ENCODE results near the gene ENDOD1.
"Not testable (repeated sequence)": the region's sequence is repeated elsewhere in the genome, so short reads cannot be mapped to it uniquely, and the experiment has no call there.

The ENDOD1 gene

DNA sequence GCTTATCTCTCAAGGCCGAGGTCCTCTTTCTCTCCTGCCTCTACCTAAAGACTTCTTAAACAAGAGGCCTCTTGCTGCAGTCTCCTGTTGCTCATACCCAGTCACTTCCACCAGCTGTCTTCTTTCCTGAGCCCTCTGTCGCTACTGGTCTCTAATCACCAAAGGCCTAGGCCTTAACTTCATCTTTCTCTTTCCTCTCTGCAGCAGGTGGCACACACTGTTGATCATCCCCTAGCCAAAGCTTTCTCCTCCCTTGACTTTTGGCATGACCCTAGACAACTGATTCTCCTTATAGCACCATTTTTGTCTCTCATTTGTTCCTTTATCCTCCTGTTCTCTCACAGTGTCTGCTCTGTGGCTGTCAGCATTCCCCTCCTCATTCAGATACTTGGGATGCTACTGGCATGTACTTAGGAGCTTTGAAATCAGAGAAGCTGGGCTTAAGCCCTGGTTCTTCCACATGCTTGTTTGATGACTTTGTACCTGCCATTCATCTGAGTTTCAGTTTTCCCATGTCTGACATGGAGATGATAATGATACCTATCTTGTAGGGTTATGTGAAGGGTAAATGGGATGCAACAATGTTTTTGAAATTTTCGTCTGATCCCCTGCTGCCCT lies 22.4 kb downstream of the ENDOD1 start:
- no peaks in the 10 kb centered on the region for H3K9me3 ChIP-seq (ENCODE audit: control insufficient read depth, low read length)
- H3K9ac ChIP-seq (ENCODE audit: low read length), result no peak overlapping the region
- no peaks in the 10 kb centered on the region for H3K27me3 ChIP-seq (ENCODE audit: control insufficient read depth, insufficient read depth, low read length)
- H3K36me3 ChIP-seq (ENCODE audit: control insufficient read depth, insufficient read depth, low read length), result no peaks in the 10 kb centered on the region
- H3K4me3 ChIP-seq (ENCODE audit: low read length), result no peak overlapping the region
- H3K4me1 ChIP-seq (ENCODE audit: control insufficient read depth, insufficient read depth, low read length), result peaks cover 15% of the 10 kb centered on the region

DNA sequence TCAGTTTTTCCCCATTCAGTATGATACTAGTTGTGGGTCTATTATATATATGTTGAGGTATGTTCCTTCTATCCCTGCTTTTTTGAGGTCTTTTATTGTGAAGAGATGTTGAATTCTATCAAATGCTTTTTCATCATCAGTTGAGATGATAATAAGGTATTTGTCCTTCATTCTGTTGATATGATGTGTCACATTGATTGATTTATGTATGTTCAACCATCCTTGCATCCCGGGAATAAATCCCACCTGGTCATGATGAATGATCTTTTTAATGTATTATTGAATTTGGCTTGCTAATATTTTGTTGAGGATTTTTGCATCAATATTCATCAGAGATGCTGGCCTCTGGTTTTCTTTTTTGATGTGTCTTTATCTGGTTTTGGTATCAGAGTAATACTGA lies 26.0 kb downstream of the ENDOD1 start:
- Histone ChIP-seq H3K27me3 (ENCODE audit: control insufficient read depth, insufficient read depth, low read length) (no peaks in the 10 kb centered on the region), H3K4me1 (ENCODE audit: control insufficient read depth, insufficient read depth, low read length) (no peaks in the 10 kb centered on the region), H3K9me3 (ENCODE audit: control insufficient read depth, low read length) (no peaks in the 10 kb centered on the region), H3K4me3 (ENCODE audit: low read length) (no peak overlapping the region), H3K36me3 (ENCODE audit: control insufficient read depth, insufficient read depth, low read length) (no peaks in the 10 kb centered on the region), H3K9ac (ENCODE audit: low read length) (no peak overlapping the region)

DNA sequence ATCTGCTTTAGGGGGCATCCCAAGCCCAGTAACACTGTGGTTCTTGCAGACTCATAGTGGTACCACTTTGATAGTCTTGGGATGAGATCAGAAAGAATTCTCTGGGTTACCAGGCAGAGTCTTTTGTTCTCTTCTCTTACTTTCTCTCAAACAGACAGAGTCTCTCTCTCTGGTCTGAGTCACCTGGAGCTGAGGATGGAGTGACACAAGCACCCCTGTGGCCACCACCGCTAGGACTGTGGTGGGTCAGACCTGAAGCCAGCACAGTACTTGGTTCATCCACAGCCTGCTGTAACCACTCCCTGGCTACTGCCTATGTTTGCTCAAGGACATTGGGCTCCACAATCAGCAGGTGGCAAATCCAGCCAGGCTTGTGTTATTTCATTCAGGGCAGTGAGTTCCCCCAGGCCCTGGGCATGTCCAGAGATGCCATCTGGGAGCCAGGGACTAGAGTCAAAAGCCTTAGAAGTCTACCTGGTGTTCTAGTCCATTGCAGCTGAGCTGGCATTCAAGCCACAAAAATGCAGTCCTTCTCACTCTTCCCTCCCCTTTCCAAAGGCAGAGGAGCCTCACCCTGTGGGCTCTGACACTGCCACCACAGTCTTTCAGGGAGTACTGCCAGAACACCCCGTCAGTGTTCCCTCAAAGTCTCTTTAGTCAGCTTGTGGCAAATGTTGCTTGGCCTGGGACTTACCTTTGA lies 29.9 kb downstream of the ENDOD1 start:
- Histone ChIP-seq H3K36me3 (ENCODE audit: control insufficient read depth, insufficient read depth, low read length) (no peaks in the 10 kb centered on the region), H3K4me3 (ENCODE audit: low read length) (no peak overlapping the region), H3K27me3 (ENCODE audit: control insufficient read depth, insufficient read depth, low read length) (no peaks in the 10 kb centered on the region), H3K4me1 (ENCODE audit: control insufficient read depth, insufficient read depth, low read length) (no peaks in the 10 kb centered on the region), H3K9me3 (ENCODE audit: control insufficient read depth, low read length) (no peaks in the 10 kb centered on the region), H3K9ac (ENCODE audit: low read length) (no peak overlapping the region)

DNA sequence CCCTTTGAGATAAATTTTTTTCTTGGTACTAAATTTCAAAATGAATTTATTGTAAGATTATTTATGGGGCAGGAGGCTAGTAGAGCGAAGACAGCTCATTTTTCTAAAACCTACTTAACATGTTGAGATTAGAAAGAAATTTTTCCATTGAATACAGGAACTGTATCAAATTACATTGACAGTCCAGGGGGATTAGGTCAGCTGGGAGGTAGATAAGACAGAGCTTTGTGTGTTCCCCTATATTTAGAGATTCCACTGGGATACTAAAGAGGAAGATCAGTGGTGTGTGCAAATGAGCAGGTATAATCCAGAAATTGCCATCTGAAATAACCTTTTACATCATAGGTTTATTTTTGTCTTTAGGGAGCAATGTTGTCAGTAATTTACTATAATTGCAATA lies 32.1 kb downstream of the ENDOD1 start:
- no peaks in the 10 kb centered on the region for H3K27me3 ChIP-seq (ENCODE audit: control insufficient read depth, insufficient read depth, low read length)
- no peaks in the 10 kb centered on the region for H3K36me3 ChIP-seq (ENCODE audit: control insufficient read depth, insufficient read depth, low read length)
- no peak overlapping the region for H3K4me3 ChIP-seq (ENCODE audit: low read length)
- no peak overlapping the region for H3K9ac ChIP-seq (ENCODE audit: low read length)
- H3K9me3 ChIP-seq (ENCODE audit: control insufficient read depth, low read length), result no peaks in the 10 kb centered on the region
- H3K4me1 ChIP-seq (ENCODE audit: control insufficient read depth, insufficient read depth, low read length), result no peaks in the 10 kb centered on the region

DNA sequence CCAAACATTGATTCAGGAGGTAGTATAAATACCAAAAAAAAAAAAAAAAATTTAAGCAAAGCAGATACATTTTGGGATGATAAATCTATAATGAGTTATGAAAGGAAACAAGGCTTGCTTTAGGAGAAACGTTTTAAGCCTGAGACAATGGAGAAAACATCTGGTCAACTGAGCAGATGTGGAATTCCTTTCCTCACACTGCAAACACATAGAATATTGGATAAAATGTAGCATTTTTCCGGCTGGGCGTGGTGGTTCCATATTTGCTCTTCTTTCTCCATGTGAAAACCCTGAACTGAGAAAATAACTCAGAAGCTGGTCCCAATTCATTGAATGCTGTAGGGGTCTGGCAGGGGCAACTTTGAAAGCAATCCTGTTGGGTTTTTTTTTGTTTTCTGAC lies 33.9 kb downstream of the ENDOD1 start:
- Histone ChIP-seq H3K27me3 (ENCODE audit: control insufficient read depth, insufficient read depth, low read length) (no peaks in the 10 kb centered on the region), H3K9ac (ENCODE audit: low read length) (no peak overlapping the region), H3K9me3 (ENCODE audit: control insufficient read depth, low read length) (no peaks in the 10 kb centered on the region), H3K4me3 (ENCODE audit: low read length) (no peak overlapping the region), H3K36me3 (ENCODE audit: control insufficient read depth, insufficient read depth, low read length) (no peaks in the 10 kb centered on the region), H3K4me1 (ENCODE audit: control insufficient read depth, insufficient read depth, low read length) (no peaks in the 10 kb centered on the region)

DNA sequence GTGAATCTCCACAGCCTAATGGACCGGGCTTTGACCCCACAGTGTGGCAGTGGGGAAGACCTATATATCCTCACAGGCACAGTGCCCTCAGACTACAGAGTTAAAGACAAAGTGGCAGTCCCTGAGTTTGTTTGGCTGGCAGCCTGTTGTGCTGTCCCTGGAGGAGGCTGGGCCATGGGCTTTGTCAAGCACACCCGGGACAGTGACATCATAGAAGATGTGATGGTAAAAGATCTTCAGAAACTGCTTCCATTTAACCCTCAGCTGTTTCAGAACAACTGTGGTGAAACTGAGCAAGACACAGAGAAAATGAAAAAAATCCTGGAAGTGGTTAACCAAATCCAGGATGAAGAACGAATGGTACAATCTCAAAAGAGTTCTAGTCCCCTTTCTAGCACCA lies 39.0 kb downstream of the ENDOD1 start:
- H3K9ac ChIP-seq (ENCODE audit: low read length), result no peak overlapping the region
- no peaks in the 10 kb centered on the region for H3K27me3 ChIP-seq (ENCODE audit: control insufficient read depth, insufficient read depth, low read length)
- H3K9me3 ChIP-seq (ENCODE audit: control insufficient read depth, low read length), result no peaks in the 10 kb centered on the region
- H3K4me1 ChIP-seq (ENCODE audit: control insufficient read depth, insufficient read depth, low read length), result no peaks in the 10 kb centered on the region
- H3K36me3 ChIP-seq (ENCODE audit: control insufficient read depth, insufficient read depth, low read length), result no peaks in the 10 kb centered on the region
- no peak overlapping the region for H3K4me3 ChIP-seq (ENCODE audit: low read length)

- Histone ChIP-seq H3K36me3 (ENCODE audit: control insufficient read depth, insufficient read depth, low read length) (no peaks in the 10 kb centered on the region), H3K4me3 (ENCODE audit: low read length) (no peak overlapping the region), H3K9ac (ENCODE audit: low read length) (no peak overlapping the region), H3K9me3 (ENCODE audit: control insufficient read depth, low read length) (no peaks in the 10 kb centered on the region), H3K4me1 (ENCODE audit: control insufficient read depth, insufficient read depth, low read length) (no peaks in the 10 kb centered on the region), H3K27me3 (ENCODE audit: control insufficient read depth, insufficient read depth, low read length) (no peaks in the 10 kb centered on the region)
Observed at GRCh38 chr11:95132956-95133355, 43.3 kb downstream of the ENDOD1 start.

GRCh38 chr11:95134491-95134890 lies 44.8 kb downstream of the ENDOD1 start:
- Histone ChIP-seq H3K27me3 (ENCODE audit: control insufficient read depth, insufficient read depth, low read length) (no peaks in the 10 kb centered on the region), H3K9me3 (ENCODE audit: control insufficient read depth, low read length) (no peaks in the 10 kb centered on the region), H3K36me3 (ENCODE audit: control insufficient read depth, insufficient read depth, low read length) (no peaks in the 10 kb centered on the region), H3K9ac (ENCODE audit: low read length) (no peak overlapping the region), H3K4me3 (ENCODE audit: low read length) (no peak overlapping the region), H3K4me1 (ENCODE audit: control insufficient read depth, insufficient read depth, low read length) (no peaks in the 10 kb centered on the region)

GRCh38 chr11:95135155-95135554 lies 45.5 kb downstream of the ENDOD1 start:
- no peaks in the 10 kb centered on the region for H3K9me3 ChIP-seq (ENCODE audit: control insufficient read depth, low read length)
- H3K4me1 ChIP-seq (ENCODE audit: control insufficient read depth, insufficient read depth, low read length), result no peaks in the 10 kb centered on the region
- H3K9ac ChIP-seq (ENCODE audit: low read length), result no peak overlapping the region
- H3K4me3 ChIP-seq (ENCODE audit: low read length), result no peak overlapping the region
- H3K27me3 ChIP-seq (ENCODE audit: control insufficient read depth, insufficient read depth, low read length), result no peaks in the 10 kb centered on the region
- H3K36me3 ChIP-seq (ENCODE audit: control insufficient read depth, insufficient read depth, low read length), result no peaks in the 10 kb centered on the region

DNA sequence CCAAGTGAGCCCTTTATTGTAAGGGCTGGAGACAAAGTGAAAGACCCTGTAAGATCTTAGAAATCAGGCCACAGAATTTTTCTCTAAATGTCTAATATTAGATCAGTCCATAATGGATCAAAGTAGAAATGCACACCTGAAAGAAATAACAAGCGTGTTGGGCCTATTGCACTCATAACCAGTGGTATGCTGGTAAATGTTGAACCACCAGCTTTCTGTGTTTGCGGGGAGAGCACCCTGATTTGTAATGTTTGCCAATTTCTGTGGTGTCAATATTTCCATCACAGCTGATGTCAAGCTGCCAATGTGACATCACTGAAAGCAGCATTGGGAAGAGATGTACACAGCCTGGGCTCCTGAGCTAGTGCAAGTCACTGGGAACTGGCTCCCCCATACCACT lies 46.2 kb downstream of the ENDOD1 start:
- H3K9me3 ChIP-seq (ENCODE audit: control insufficient read depth, low read length), result no peaks in the 10 kb centered on the region
- H3K9ac ChIP-seq (ENCODE audit: low read length), result no peak overlapping the region
- no peaks in the 10 kb centered on the region for H3K36me3 ChIP-seq (ENCODE audit: control insufficient read depth, insufficient read depth, low read length)
- no peak overlapping the region for H3K4me3 ChIP-seq (ENCODE audit: low read length)
- no peaks in the 10 kb centered on the region for H3K27me3 ChIP-seq (ENCODE audit: control insufficient read depth, insufficient read depth, low read length)
- no peaks in the 10 kb centered on the region for H3K4me1 ChIP-seq (ENCODE audit: control insufficient read depth, insufficient read depth, low read length)

DNA sequence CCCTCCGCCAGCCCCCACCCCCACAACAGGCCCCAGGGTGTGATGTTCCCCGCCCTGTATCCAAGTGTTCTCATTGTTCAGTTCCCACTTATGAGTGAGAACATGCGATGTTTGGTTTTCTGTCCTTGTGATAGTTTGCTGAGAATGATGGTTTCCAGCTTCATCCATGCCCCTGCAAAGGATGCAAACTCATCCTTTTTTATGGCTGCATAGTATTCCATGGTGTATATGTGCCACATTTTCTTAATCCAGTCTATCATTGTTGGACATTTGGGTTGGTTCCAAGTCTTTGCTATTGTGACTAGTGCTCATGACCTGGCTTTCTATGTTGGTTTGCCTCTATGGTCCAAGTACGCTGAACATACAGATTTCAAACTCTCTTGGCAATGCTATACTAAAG lies 47.1 kb downstream of the ENDOD1 start:
- not testable (repeated sequence) for H3K27me3 ChIP-seq (ENCODE audit: control insufficient read depth, insufficient read depth, low read length); H3K9ac ChIP-seq (ENCODE audit: low read length); H3K4me3 ChIP-seq (ENCODE audit: low read length); H3K9me3 ChIP-seq (ENCODE audit: control insufficient read depth, low read length); H3K4me1 ChIP-seq (ENCODE audit: control insufficient read depth, insufficient read depth, low read length); H3K36me3 ChIP-seq (ENCODE audit: control insufficient read depth, insufficient read depth, low read length)

DNA sequence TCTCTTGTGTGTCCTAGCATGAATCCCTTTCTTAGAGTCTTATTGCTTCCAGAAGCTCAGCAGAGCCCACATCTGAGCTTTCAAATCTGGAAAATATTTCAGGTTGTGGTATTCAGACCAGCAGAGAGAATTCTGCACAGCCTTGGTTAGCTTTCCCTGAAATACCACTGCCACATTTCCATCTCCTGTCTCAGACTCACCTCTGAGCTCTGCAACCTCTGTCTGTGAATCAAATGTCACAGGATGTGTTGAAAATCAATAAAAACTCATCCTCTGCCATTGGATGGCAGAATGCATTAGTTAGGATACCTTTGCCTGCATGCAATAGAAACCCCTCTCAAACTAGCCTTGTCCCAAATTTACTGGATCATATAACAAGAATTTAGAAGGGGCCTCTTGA lies 47.7 kb downstream of the ENDOD1 start:
- Histone ChIP-seq H3K4me1 (ENCODE audit: control insufficient read depth, insufficient read depth, low read length) (no peaks in the 10 kb centered on the region), H3K9me3 (ENCODE audit: control insufficient read depth, low read length) (no peaks in the 10 kb centered on the region), H3K36me3 (ENCODE audit: control insufficient read depth, insufficient read depth, low read length) (no peaks in the 10 kb centered on the region), H3K9ac (ENCODE audit: low read length) (no peak overlapping the region), H3K27me3 (ENCODE audit: control insufficient read depth, insufficient read depth, low read length) (no peaks in the 10 kb centered on the region), H3K4me3 (ENCODE audit: low read length) (no peak overlapping the region)

- Histone ChIP-seq H3K9ac (ENCODE audit: low read length) (no peak overlapping the region), H3K9me3 (ENCODE audit: control insufficient read depth, low read length) (no peaks in the 10 kb centered on the region), H3K36me3 (ENCODE audit: control insufficient read depth, insufficient read depth, low read length) (no peaks in the 10 kb centered on the region), H3K4me3 (ENCODE audit: low read length) (no peak overlapping the region), H3K27me3 (ENCODE audit: control insufficient read depth, insufficient read depth, low read length) (no peaks in the 10 kb centered on the region), H3K4me1 (ENCODE audit: control insufficient read depth, insufficient read depth, low read length) (no peaks in the 10 kb centered on the region)
Observed at GRCh38 chr11:95138448-95138847, 48.8 kb downstream of the ENDOD1 start.
